Hippocampal formation (tissue), 2 donors: ENCODE measurements around the gene FAM163B.
"Not testable (repeated sequence)": the region's sequence is repeated elsewhere in the genome, so short reads cannot be mapped to it uniquely, and the experiment has no call there.

Experiments
- DNase-seq, 2 donors: peaks; one replicate each; lab custom pipeline; 2025; lab: John Stamatoyannopoulos, UW

The FAM163B gene

GRCh38 chr9:133639613-133640012, 30.4 kb upstream of the FAM163B start:
- DNase-seq: no peak

- no peak for DNase-seq
These were observed 29.5 kb upstream of the FAM163B start for GRCh38 chr9:133638711-133639110.

DNA sequence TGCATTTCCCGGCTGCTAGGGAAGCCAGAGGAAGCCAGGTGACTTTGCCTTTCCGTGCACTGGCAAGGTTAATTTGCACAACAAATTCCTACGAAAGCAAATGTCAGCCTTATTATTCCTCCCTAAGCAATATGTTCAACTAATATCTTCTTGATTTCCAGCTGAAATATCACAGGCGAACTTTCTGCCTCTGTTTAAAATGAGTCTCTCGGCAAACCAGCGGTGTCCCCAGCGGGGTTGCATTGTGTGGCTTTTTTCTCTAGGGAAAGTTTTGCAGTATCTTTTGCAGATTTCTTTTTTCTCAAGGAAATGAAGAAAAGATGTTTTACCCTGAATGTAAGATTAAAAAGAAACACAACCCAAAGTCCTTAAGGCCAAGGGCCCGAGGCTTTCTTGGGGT, 28.9 kb upstream of the FAM163B start:
- DNase-seq: no peak

- DNase-seq: no peak
These were observed 28.4 kb upstream of the FAM163B start for GRCh38 chr9:133637451-133638055.

DNA sequence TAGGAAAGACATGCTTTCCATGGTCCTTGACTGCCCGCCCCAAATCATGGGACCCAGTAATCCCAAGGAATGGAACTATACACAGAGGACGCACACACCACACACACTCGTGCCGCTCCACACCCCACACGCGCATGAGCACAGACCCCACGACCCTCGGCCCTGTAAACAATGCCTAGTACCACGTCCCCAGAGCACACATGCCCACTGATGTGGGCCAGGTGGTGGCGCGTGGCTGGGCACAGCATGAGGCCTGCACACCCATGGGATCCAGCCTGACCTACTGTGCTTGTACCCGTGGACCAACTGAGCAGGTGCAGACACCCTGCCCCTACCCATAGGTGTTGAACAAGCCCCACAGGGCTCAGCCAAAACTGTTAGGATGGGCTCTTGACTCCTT, 27.7 kb upstream of the FAM163B start:
- DNase-seq: no peak

GRCh38 chr9:133635533-133636531, 26.6 kb upstream of the FAM163B start, which contains the start of gene DBH:
TSS of gene DBH (plus strand) at chr9:133636363. CDS start at chr9:133636372, 9 bp downstream.
- no peak for DNase-seq

- DNase-seq: no peak
These were observed 25.9 kb upstream of the FAM163B start for GRCh38 chr9:133635098-133635497.

DNA sequence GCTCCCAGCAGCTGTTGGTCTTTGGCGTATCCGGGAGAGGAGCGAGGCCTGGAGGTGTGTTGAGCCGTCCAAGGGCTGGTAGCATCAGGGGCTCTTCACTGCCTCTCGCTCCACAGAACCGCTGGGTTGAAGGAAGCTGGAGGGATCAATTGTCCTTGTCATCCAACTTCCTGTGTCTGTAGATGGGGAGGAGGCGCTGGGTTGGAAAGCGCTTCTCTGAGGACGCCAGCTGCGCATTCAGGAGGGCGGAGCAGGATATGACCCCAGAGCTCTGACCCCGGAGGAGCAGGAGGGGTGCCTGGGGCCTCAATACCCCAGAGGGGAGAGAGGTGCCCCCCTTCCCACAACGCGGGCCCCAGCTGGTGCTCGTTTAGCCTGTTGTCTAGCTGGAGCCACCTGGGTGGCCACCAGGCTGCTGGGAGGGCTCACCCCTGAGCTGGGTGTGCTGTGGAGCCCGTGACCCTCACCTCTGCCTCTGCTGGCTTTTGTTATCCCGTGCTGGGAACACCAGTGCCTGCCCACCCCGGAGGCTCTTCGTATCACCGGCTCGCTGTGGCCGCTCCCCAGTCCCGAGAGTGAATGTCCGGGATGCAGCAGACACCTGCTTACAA, 25.0 kb upstream of the FAM163B start:
- no peak for DNase-seq

- no peak for DNase-seq
These were observed 24.5 kb upstream of the FAM163B start for GRCh38 chr9:133633681-133634080.

- DNase-seq: no peak
These were observed 23.9 kb upstream of the FAM163B start for GRCh38 chr9:133632806-133633680.

DNA sequence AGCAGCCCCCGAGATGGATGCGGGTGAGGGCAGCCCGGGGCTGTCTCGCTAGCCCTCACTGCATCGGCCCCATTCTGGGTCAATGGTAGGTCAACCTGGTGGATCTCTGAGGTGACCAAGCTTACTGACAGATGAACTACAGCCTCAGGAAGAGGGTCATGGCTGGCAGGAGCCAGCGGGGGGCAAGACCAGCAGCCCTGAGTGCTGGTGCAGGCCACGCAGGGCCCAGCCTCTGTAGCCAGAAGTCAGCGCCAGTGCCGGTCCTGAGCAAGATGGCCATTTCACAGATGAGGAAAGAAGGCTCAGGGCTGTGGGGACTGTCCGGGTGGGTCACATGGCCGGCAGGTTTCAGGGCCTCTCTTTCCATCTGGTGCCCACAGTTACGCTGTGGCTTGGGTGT, 21.9 kb upstream of the FAM163B start:
- DNase-seq: no peak

DNA sequence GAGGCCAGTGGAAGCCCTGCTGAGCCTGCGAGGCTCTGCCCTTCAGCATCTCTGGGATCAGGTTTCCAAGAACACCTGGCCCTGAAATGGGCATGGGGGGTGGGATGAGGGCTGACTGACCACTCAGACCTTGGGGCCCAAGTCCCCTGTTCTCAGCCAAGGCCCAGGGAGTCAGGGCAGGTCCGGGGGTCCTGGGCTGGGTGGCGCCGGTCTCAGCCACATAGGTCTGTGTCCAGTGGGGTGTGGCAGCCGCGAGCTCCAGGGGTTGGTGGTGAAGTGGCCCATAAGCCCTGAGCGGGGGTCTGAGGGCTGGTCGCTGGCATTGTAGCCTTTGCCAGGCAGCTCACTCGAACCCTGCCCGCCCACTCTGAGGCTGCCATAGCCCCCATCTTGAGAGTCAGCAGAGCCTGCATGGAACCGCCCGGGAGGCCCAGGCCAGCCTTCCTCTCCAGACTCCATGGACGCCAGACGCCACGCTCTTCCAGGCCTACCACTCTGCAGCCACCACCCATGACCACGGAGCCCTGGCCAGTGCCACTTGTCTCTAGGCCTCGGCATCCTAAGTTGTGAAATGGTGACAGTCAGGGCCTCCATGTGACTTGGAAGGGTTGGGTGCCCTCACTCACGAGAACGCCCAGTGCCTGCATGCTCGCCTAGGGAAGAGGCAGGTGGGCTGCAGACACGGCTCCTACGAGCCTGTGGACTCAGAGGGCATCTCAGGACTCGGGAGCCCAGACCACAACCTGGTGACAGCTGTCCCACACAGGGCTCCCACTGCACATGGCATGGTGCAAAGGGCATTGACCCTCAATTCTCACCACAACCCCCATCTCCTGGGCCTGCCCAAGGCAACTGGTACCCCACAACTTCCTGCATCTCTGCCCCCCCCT, 20.3 kb upstream of the FAM163B start:
- no peak for DNase-seq

GRCh38 chr9:133628766-133629165, 19.6 kb upstream of the FAM163B start:
- DNase-seq: no peak

- DNase-seq: no peak
These were observed 18.2 kb upstream of the FAM163B start for GRCh38 chr9:133627341-133627740.

DNA sequence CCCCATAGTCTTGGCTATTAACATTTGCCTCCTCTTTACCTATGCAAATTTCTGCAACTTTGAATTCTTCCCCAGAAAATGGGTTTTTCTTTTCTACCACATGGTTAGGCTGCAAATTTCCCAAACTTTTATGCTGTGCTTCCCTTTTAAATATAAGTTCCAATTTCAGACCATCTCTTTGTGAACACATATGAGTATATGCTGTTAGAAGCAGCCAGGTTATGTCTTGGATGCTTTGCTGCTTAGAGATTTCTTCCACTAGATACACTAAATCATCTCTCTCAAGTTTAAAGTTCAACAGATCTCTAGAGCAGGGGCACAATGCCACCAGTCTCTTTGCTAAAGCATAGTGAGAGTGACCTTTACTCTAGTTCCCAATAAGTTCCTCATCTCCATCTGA, 16.8 kb upstream of the FAM163B start:
- not testable (repeated sequence) for DNase-seq

- no peak for DNase-seq
These were observed 13.4 kb upstream of the FAM163B start for GRCh38 chr9:133622555-133622954.

DNA sequence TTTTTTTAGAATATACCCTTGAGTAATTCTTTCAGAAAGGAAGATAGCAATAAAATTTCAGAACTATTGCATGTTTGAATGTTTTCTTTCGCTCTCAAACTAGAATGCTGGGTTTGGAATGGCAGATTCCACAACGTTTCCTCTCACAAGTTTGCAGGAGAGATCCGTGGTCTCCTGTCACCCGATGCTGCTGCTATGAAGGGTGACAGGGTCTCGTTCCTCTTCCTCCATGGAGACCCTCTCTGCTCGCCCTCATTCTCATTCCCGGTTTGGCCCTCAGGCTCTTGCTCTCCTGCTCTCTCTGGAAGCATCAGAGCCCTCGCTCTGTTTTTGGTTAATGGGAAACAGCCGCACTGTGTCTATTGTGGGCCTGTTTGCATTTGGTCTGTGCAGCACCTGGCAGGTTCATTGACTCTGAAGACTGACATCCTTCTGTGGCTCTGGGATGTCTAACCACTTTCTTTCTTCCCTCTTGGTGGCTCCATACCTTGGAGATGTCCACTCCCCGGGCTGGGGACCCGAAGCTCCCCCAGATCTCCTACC, 12.6 kb upstream of the FAM163B start:
- DNase-seq: no peak

DNA sequence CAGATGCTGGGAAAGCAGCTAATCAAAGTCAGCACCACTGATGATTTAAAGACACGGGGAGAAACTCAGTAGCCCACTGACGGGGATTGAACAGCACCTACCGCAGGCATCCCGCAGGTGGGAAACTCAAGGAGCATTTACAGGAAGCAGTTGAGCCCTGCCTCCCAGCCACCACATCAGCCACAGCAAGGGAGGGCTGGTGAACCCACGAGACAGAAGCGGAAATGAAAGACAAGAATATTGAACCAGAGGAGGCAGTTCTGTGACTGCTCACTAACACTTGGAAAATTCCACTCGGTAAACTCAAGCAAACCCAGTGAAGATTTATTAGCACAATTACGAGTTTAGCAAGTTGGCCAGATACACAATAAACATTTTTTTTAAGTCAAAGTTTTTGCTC, 10.6 kb upstream of the FAM163B start:
- no peak for DNase-seq

- no peak for DNase-seq
These were observed 9.5 kb upstream of the FAM163B start for GRCh38 chr9:133618726-133619125.

DNA sequence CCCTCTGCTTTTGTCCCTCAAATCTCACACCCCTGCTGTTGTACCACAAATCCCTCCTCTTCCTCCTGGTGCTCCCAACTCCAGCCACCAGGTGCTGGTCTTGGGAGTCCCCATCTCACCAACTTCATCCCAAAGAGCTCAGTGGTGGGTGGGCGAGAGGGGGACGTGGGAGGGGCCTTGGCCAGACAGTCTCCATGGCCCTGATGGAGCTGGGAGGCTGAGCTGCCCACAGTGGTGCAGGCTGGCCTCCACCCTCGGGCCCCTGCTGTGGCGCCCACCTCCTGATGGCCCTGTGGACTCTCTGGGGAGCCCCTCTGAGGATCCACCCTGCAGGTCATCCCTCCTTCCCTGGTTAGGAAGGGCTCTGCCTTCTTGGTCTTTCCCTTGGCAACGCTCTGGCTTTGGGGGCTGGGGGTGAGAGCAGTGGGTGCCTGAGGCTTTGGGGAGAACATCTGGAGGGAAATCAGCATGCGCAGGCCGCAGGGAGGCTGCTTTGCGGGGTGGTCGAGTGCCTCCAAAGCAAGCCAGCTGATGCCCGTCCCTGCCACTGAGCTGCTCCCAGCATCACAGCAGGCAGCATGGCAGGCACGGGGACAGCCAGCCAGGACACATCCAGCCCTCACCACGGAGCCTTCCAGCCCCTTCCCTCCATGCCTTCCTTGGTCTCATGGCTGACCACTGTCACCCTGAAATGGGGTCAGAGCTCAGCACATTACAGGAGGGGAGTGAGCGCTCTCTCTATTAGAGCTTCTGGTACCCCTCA, 7.6 kb upstream of the FAM163B start:
- no peak for DNase-seq
